GM18870 (cell line): ENCODE measurements around the gene NSG1.
"Not testable (repeated sequence)": the region's sequence is repeated elsewhere in the genome, so short reads cannot be mapped to it uniquely, and the experiment has no call there.

Experiments
- ATAC-seq: cut with Tn5 transposase; IDR thresholded peaks from one replicate; pipeline ENCODE4 v1.9.1; 2021; ENCODE audit warnings: moderate library complexity; ENCODE audit not compliant: unreplicated experiment

Gene NSG1

DNA sequence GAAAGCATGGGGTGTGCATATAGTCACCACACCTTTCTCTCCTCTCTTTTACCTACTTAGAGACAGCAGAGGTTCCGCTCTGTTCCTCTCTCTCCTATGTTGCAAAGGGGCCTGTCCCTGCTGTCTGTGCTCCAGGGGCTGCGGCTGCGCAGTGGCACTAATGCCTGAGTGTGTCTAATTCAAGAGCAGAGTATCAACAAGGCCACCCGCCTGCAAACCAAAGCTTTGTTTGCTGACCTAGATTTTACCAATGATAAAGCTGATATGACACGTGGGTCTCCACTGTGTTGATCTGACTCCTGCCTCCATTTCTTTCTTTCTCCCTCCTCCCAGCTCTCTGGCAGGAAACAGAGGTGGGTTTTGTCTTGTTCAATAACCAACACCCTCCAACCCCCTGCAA, 74.9 kb downstream of the NSG1 start:
- no peak for ATAC-seq

DNA sequence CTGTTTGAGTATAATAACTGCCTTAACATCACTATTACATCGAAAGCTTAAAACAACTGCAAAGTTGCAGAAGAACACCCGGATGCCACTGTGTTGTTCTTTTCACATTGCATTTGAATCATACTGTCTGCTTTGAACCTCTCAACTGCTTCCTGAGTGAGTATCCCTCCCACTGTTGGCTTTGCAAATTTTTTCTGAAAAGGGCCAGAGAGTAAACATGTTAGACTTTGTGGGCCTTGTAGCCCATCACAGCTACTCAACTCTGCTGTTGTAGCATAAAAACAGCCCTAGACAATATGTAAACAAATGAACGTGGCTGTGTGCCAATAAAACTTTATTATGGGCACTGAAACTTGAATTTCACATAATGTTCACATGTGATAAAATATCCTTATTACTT, 76.1 kb downstream of the NSG1 start:
- ATAC-seq: no peak

DNA sequence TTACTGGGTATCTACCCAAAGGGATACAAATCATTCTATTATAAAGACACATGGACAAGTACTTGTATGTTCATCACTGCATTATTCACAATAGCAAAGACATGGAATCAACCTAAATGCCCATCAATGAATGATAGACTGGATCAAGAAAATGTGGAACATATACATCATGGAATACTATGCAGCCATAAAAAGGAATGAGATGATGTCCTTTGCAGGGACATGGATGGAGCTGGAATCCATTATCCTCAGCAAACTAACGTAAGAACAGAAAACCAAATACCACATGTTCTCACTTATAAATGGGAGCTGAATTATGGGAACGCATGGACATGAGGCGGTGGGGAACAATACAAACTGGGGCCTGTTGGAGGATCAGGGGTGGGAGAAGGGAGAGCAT, 78.3 kb downstream of the NSG1 start:
- ATAC-seq: not testable (repeated sequence)
